ENCODE measurements around the gene ZNF423.

- no peak for TF ChIP-seq CTCF (IDR thresholded peaks at IDR 0.05)
- TF ChIP-seq POLR2A (IDR thresholded peaks at IDR 0.05): no peak
- TF ChIP-seq POLR2AphosphoS5 (IDR thresholded peaks at IDR 0.05): no peak
These were observed 60.4 kb downstream of the ZNF423 start for GRCh38 chr16:49795513-49795912.
